Adipose tissue (tissue), 3 donors: ENCODE results near the gene CLIP2. TPM values are rescaled to one million over a fixed set of nuclear protein-coding genes. Genes with fewer than 3 reads are reported as not detected.
"Not testable (repeated sequence)": the region's sequence is repeated elsewhere in the genome, so short reads cannot be mapped to it uniquely, and the experiment has no call there.

Source experiments
- H3K27ac ChIP-seq: one replicate; pipeline ENCODE4 v1.5.1; 2013; ENCODE audit warnings: low read depth, low read length
- WGBS, 3 donors: extraction: QIAGEN DNeasy Blood & Tissue Kit; methylation state at CpG; one replicate each; pipeline ENCODE4 v1.1.7; 2013; 5-methylcytosine and 5-hydroxymethylcytosine counted together
- polyA plus RNA-seq, 3 donors: library from polyadenylated mRNA; stranded (reverse); fragments of 200-250 nt; gene quantifications; one replicate each; pipeline ENCODE4 v1.2.3, GENCODE V29; 2013
- donor health status: healthy with polysubstance abuse.
- donor health status: Bipolar disorder and iron deficiency.
- donor health status: healthy.

Gene CLIP2
- polyA plus RNA-seq, 3 donors = 7.5 to 15.6 (median 9.4) TPM

DNA sequence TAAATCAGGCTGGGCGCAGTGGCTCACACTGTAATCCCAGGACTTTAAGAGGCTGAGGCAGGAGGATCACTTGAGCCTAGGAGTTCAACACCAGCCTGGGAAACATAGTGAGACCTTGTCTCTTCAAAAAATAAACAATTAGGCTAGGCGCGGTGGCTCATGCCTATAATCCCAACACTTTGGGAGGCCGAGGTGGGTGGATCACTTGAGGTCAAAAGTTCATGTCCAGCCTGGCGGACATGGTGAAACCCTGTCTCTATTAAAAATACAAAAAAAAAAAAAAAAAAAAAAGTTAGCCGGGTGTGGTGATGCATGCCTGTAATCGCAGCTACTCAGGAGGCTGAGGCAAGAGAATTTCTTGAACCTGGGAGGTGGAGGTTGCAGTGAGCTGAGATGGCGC lies 95.6 kb downstream of the CLIP2 start:
- 79 to 93% (median 83%) methylated on average over 8 of the region's 8 CpGs for WGBS, 3 donors

GRCh38 chr7:74387606-74388005 lies 98.4 kb downstream of the CLIP2 start:
- no peak overlapping the region for H3K27ac ChIP-seq
- WGBS, 3 donors = 51 to 92% (median 90%) methylated on average over 9 of the region's 9 CpGs

More for the DNA sequence above, 95.6 kb downstream of the CLIP2 start:
- H3K27ac ChIP-seq = not testable (repeated sequence)

DNA sequence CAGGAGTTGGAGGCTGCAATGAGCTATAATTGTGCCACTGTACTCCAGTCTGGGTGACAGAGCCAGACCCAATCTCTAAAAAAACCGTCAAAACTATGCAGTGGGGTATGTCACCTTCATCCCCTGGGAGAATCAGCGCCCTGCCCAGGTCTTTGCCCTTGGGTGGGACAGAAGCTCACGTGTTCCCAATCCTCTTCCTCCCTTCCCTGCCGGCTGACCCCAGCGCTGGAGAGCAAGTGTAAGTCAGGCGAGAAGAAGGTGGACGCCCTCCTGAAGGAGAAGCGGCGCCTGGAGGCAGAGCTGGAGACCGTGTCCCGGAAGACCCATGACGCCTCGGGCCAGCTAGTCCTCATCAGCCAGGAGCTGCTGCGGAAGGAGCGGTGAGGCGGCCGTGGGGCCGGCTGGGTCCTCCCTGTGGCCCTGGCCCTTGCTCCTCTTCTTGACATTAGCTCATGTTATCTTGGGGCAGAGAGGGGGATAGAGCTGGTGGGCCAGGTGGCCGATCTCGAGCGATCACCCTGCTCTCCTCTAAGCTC lies 99.7 kb downstream of the CLIP2 start:
- 91 to 97% (median 94%) methylated on average over 19 to 21 of the region's 21 CpGs for WGBS, 3 donors
- no peak overlapping the region for H3K27ac ChIP-seq

DNA sequence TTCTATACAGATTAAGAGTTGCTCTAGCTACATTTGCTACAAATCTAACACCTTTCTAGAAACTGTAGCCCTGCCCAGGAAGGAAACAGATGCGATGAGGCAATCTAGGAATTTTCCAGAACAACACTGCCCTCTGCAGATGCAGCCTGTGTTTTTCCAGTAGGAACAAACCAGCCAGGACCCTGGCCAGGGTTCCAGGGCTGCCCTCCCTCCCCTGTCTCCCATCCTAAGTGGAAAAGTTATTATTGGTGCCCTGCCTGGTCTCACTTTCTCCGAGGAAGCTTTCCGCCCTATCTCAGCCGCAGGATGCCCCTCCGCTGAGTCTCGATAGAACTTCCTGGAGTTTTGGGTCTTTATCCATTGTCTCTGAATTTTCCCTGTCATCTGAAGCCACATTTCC lies 104.5 kb downstream of the CLIP2 start:
- WGBS, 3 donors = 60 to 62% (median 62%) methylated on average over 4 to 6 of the region's 6 CpGs
- not testable (repeated sequence) for H3K27ac ChIP-seq

- 62 to 66% (median 66%) methylated on average over 3 of the region's 3 CpGs for WGBS, 3 donors
- not testable (repeated sequence) for H3K27ac ChIP-seq
Measured at GRCh38 chr7:74394601-74395000, 105.4 kb downstream of the CLIP2 start.

- 65 to 93% (median 81%) methylated on average over 4 of the region's 4 CpGs for WGBS, 3 donors
- H3K27ac ChIP-seq = no peak overlapping the region
Measured at GRCh38 chr7:74395745-74396311, 106.6 kb downstream of the CLIP2 start.

- no peak overlapping the region for H3K27ac ChIP-seq
- 91 to 97% (median 96%) methylated on average over 11 of the region's 11 CpGs for WGBS, 3 donors
Measured at GRCh38 chr7:74396993-74397392, 107.8 kb downstream of the CLIP2 start.

DNA sequence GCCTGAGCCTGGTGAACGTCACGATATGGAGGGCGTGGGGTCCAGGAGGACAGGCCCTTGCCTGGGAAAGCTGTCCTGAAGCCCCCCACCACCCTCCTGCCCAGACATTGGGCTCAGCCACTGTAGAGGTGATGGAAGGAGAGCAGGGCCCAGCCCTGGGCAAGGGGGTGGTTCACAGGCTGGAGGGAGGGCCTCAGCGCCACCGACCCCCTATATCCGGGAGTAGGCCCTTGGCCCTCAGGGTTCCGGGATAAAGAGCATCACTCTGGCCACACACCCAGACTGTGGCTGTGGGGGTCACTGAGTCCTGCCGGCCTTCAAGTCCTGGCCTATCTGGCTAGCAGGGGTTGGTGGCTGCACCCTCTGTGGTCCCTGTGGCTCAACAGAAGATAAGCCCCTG lies 109.2 kb downstream of the CLIP2 start:
- H3K27ac ChIP-seq = no peak overlapping the region
- WGBS, 3 donors = 97 to 99% (median 97%) methylated on average over 8 of the region's 8 CpGs

DNA sequence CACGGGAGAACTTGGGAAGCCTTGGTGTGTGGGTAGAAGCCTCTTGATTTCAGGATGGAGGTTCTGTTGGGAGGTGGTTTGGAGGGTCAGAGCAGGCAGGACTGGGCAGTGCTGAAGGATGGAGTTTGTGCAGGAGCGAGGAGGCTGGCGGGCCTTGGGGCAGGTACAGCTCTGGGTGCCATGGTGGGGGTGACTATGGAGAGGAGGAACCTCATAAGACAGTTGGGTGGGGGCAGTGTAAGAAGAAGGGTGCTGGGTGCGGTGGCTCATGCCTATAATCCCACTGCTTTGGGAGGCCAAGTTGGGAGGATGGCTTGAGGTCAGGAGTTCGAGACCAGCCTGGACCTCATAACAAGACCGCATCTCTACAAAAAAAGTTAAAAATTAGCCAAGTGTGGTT lies 109.8 kb downstream of the CLIP2 start:
- no peak overlapping the region for H3K27ac ChIP-seq
- WGBS, 3 donors = 88 to 94% (median 91%) methylated on average over 6 of the region's 6 CpGs

GRCh38 chr7:74400420-74401136 lies 111.4 kb downstream of the CLIP2 start:
- 86 to 89% (median 89%) methylated on average over 22 of the region's 22 CpGs for WGBS, 3 donors

GRCh38 chr7:74401137-74401859 lies 112.1 kb downstream of the CLIP2 start:
- no peak overlapping the region for H3K27ac ChIP-seq
- WGBS, 3 donors = 35 to 44% (median 39%) methylated on average over 14 of the region's 14 CpGs

More at GRCh38 chr7:74400420-74401136, 111.4 kb downstream of the CLIP2 start:
- no peak overlapping the region for H3K27ac ChIP-seq

DNA sequence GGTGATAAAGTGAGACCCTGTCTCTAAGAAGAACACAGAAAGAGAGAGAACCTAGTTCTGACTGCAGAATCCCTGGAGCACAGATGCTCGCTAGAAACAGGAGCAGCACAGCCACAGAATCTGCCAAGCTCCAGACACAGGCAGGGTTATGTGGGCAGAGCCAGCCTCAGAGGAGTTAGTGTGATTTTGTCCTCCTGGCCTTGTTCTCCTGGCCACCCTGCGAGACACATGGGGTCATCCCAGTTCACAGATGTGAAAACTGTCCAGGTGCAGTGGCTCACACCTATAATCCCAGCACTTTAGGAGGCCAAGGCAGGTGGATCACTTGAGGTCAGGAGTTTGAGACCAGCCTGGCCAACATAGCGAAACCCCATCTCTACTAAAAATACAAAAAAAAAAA lies 113.5 kb downstream of the CLIP2 start:
- H3K27ac ChIP-seq = not testable (repeated sequence)

GRCh38 chr7:74403521-74404387 lies 114.5 kb downstream of the CLIP2 start:
- WGBS, 3 donors = 88 to 91% (median 88%) methylated on average over 30 of the region's 30 CpGs

More for the DNA sequence above, 113.5 kb downstream of the CLIP2 start:
- 70 to 92% (median 89%) methylated on average over 3 of the region's 3 CpGs for WGBS, 3 donors

DNA sequence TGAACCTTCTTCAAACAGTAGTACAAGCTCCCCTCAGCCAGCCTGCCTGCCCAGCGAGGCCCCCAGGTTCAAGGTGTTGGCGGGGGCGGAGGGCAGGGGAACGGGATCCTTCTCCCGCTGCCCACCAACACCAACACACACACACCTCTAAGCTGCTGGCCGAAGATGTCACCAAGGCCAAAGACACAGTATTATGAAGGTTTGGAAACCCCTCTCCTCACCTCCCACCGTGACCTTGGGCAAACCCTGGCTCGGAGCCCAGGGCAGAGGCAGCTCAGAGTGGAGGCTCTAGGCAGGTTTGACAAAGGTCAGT lies 115.1 kb downstream of the CLIP2 start:
- WGBS, 3 donors = 86 to 92% (median 92%) methylated on average over 8 of the region's 8 CpGs
- no peak overlapping the region for H3K27ac ChIP-seq

More at GRCh38 chr7:74403521-74404387, 114.5 kb downstream of the CLIP2 start:
- H3K27ac ChIP-seq = no peak overlapping the region

DNA sequence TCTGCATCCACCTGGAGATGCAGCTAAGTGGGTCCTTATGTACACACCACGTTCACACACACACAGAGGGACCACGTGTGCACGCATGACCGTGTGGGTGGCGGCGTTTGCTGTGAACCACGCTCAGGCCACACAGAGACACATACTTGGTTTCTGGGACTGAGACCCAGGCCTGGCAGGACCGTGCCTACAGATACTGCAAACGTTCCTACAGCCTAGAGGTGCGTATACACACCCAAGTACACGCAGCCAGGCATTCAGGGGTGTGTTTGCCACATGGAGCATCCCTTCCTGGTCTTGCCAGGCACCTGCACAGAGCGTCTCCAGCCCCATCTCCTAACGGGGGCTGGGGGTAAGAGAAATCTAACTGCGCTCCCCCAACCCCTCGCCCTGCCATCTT lies 115.5 kb downstream of the CLIP2 start:
- no peak overlapping the region for H3K27ac ChIP-seq
- 82 to 87% (median 85%) methylated on average over 15 of the region's 15 CpGs for WGBS, 3 donors

DNA sequence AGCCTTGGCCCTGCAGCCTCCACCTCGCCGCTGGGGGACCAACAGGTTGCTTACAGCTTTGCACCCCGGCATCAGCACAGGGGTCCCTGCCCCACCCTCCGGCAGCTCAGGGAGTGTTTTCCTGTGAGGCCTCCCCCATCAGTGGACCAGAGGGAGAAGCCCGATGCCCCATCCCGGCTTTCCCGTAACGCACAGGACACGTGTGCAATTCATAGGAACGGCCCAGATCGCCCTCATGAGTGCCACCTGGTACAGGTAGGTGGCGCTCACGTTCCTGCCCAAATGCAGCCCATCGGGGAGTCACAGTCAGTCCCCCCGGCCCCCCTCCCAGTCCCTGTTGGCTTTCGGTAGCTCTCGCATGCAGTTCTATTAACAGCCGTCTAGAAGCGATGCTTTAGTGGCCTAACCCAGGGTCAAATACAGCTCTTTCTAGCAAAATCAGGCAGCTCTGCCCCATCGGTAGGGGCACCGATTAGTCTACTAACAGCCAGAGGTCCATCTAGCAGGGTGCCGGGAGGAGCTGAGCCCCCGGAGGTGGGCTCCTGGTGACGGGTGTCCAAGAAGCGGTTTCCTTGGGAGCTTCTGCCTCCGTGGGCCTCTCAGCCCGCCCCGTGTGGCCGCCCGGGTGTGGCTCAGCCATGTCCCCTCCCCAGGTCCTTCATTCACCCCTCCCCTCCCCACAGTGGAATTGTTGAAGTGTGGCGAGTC lies 116.1 kb downstream of the CLIP2 start:
- WGBS, 3 donors = 77 to 85% (median 83%) methylated on average over 31 of the region's 31 CpGs
- no peak overlapping the region for H3K27ac ChIP-seq

DNA sequence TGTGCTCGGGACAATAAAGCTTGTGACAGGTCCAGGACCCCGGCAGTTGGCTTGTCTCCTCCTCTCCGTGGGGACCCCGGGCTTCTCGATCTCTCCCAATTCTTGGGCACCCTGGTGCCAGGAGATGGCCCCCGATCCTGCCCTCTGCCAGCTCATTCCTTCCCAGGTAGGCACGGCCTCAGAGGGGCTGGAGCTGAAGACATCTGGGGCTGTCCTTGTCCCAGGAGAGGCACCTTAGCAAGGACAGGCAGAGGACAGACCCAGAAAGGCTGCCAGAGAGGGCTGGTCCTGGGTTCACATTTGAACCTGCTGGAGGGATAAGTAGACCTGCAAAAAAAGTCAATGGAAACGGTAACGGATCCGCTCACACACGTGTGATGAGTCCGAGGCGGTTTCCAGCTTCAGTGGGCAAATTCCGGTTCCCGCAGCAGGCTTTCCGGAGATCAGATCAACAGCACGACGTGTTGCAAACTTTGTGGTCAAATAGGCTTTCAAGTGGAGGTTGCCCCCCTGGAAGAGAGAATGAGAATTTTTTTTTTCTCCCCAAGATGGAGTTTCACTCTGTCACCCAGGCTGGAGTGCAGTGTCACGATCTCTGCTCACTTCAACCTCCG lies 116.8 kb downstream of the CLIP2 start:
- no peak overlapping the region for H3K27ac ChIP-seq
- 82 to 92% (median 83%) methylated on average over 20 of the region's 20 CpGs for WGBS, 3 donors
